ENCODE results near the gene WBP2. TPM values are rescaled to one million over a fixed set of nuclear protein-coding genes. Genes with fewer than 3 reads are reported as not detected.

The WBP2 gene
- total and polyA plus RNA-seq, 2 of the 8 experiments (the other 6 are each of a cell fraction or from before 2014, with no cell fraction given): 48.2 to 71.2 TPM

DNA sequence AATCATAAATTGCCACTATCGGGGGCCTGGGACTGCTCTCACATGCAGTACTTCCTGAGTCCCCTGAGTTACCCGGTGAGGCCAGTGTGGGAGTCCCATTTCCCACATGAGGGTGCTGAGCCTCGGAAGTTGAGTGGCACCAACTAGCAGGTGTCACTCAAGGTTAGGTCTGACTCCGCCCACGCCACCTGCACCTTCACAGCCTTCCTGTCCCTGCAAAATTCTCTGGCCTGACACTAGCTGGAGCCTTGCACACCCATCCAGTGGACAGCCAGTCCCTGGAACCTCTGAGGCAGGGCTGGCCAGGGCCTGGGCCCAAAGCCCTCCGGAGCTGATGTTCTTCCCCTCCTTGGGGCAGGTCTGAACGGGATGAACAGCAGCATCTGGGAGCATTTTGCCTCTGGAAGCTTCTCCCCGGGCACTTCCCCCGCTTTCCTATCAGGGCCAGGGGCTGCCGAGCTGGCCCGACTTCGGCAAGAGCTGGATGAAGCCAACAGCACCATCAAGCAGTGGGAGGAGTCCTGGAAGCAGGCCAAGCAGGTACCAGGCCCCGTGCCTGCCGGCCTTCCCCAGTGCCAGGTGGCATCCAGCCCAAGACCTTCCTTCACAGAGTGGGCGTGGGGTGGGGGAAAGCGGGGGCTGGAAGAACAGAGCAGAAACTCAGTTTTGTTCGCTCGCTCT is 32.9 kb downstream of the WBP2 start:
- Histone ChIP-seq H4K20me1 (replicated peaks in 1 of 2; ENCODE audit: control insufficient read depth in 1 of 2, insufficient read depth in 2 of 2, low read length in 2 of 2) (peaks cover 0 to 6% of the 10 kb centered on the region in 2 experiments), H3K14ac (ENCODE audit: insufficient read length) (no peak overlapping the region), H2AK5ac (ENCODE audit: low read depth, low read length) (no peak overlapping the region), H3K56ac (replicated peaks; ENCODE audit: insufficient read length, low read depth, low read length) (no peak overlapping the region), H2AFZ (ENCODE audit: low read length) (no peak overlapping the region), H2BK120ac (replicated peaks; ENCODE audit: low read depth, low read length) (no peak overlapping the region), H2BK5ac (ENCODE audit: low read depth, low read length) (no peak overlapping the region), H4K91ac (replicated peaks; ENCODE audit: insufficient read length, low read length) (no peak overlapping the region), H3K4ac (replicated peaks; ENCODE audit: insufficient read length, low read depth, low read length) (no peak overlapping the region), H2BK20ac (ENCODE audit: low read length) (no peak overlapping the region), H3K4me3 (ENCODE audit: extremely low read depth in 1 of 4, insufficient read depth in 2 of 4, low read depth in 3 of 4, low read length in 4 of 4) (no peak overlapping the region), H3K36me3 (ENCODE audit: control insufficient read depth in 2 of 4, insufficient read depth in 4 of 4, low read length in 3 of 4) (peaks cover 22 to 53% (median 47%) of the 10 kb centered on the region in 4 experiments), H3K9ac (replicated peaks in 1 of 4; ENCODE audit: extremely low read depth in 1 of 4, low read depth in 3 of 4, low read length in 3 of 4) (no peak overlapping the region), H3K4me1 (replicated peaks in 1 of 4; ENCODE audit: control insufficient read depth in 3 of 4, insufficient read depth in 4 of 4, low read length in 3 of 4) (peaks cover 0 to 2% (median 1%) of the 10 kb centered on the region in 4 experiments; a peak in 5 of 7 replicates), H2BK15ac (ENCODE audit: low read length) (no peak overlapping the region), H3K4me2 (ENCODE audit: insufficient read depth in 1 of 2, low read depth in 2 of 2, low read length in 2 of 2) (no peak overlapping the region), H3K23me2 (ENCODE audit: low read depth, low read length) (no peaks in the 10 kb centered on the region), H3K27ac (ENCODE audit: low read depth, low read length) (no peak overlapping the region), H3K9me3 (ENCODE audit: insufficient read depth in 2 of 2, low read depth in 1 of 2, low read length in 1 of 2) (no peaks in the 10 kb centered on the region), H2BK12ac (ENCODE audit: low read depth, low read length) (no peak overlapping the region), H4K8ac (ENCODE audit: extremely low read depth, insufficient read depth, low read length) (no peak overlapping the region), H3K18ac (ENCODE audit: extremely low read depth, low read length) (no peak overlapping the region), H3K79me1 (ENCODE audit: low read depth, low read length) (no peaks in the 10 kb centered on the region), H3K23ac (ENCODE audit: insufficient read length) (no peak overlapping the region), H3K79me2 (ENCODE audit: control insufficient read depth in 1 of 2, insufficient read depth in 2 of 2, low read length in 2 of 2) (no peaks in the 10 kb centered on the region), H4K5ac (ENCODE audit: insufficient read length, low read depth, low read length) (no peak overlapping the region), H3K27me3 (replicated peaks in 1 of 4; ENCODE audit: control insufficient read depth in 3 of 4, extremely low read depth in 1 of 4, insufficient read depth in 3 of 4, low read length in 3 of 4) (no peaks in the 10 kb centered on the region)
- DNase-seq (ENCODE audit: low read depth in 1 of 2, low spot score in 2 of 2) (no peak), FAIRE-seq (no peak)
- CTCF ChIA-PET (ENCODE audit: partially characterized antibody): interaction anchor here (0.8 to 21.9 kb wide), 5 partner anchors 11 to 197 kb away, joined by 3 to 563 read pairs (median 9); partner anchors contain the start of genes UNC13D and WBP2
- WGBS, 2 experiments (ENCODE audit: extremely low coverage in 1 of 2, insufficient coverage in 1 of 2, insufficient read length in 1 of 2, insufficient replicate concordance in 2 of 2, low coverage in 1 of 2, low lambda C conversion rate in 2 of 2, missing lambda C conversion rate in 1 of 2): 95% methylated on average over 18 of the region's 18 CpGs; no CpG with 5 or more reads in 1 of the 2 experiments
- POLR2A ChIA-PET (ENCODE audit: partially characterized antibody): interaction anchor here (0.6 to 16.0 kb wide), 7 partner anchors 11 to 58 kb away, joined by 3 to 216 read pairs (median 6); partner anchors contain the start of gene UNK
- TF ChIP-seq BRCA1 (IDR thresholded peaks at IDR 0.05; ENCODE audit: low read depth, low read length) (no peak), CREB1 (IDR thresholded peaks at IDR 0.05) (no peak), KDM1A (IDR thresholded peaks at IDR 0.05; ENCODE audit: borderline replicate concordance, low read length) (no peak), EGR1 (IDR thresholded peaks at IDR 0.05; ENCODE audit: borderline replicate concordance, low read depth, low read length) (no peak), POU5F1 (IDR thresholded peaks at IDR 0.05; ENCODE audit: low read depth, low read length) (no peak), NANOG (IDR thresholded peaks at IDR 0.05; ENCODE audit: insufficient read depth, low read depth, low read length, poor library complexity, severe bottlenecking) (no peak), MAFK (IDR thresholded peaks at IDR 0.05; ENCODE audit: low read depth, low read length) (no peak), ASH2L (IDR thresholded peaks at IDR 0.05; ENCODE audit: low read length) (no peak), BACH1 (IDR thresholded peaks at IDR 0.05; ENCODE audit: low read length) (no peak)
- TF ChIP-seq, protein P1, sequence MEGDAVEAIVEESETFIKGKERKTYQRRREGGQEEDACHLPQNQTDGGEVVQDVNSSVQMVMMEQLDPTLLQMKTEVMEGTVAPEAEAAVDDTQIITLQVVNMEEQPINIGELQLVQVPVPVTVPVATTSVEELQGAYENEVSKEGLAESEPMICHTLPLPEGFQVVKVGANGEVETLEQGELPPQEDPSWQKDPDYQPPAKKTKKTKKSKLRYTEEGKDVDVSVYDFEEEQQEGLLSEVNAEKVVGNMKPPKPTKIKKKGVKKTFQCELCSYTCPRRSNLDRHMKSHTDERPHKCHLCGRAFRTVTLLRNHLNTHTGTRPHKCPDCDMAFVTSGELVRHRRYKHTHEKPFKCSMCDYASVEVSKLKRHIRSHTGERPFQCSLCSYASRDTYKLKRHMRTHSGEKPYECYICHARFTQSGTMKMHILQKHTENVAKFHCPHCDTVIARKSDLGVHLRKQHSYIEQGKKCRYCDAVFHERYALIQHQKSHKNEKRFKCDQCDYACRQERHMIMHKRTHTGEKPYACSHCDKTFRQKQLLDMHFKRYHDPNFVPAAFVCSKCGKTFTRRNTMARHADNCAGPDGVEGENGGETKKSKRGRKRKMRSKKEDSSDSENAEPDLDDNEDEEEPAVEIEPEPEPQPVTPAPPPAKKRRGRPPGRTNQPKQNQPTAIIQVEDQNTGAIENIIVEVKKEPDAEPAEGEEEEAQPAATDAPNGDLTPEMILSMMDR (IDR thresholded peaks at IDR 0.05; ENCODE audit: control extremely low read depth in 1 of 3, insufficient read depth in 1 of 3, low read depth in 1 of 3, low read length in 3 of 3): no peak
- TF ChIP-seq, protein P2, sequence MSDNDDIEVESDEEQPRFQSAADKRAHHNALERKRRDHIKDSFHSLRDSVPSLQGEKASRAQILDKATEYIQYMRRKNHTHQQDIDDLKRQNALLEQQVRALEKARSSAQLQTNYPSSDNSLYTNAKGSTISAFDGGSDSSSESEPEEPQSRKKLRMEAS (IDR thresholded peaks at IDR 0.05): no peak
